ENCODE measurements around the gene AK4.

The AK4 gene

DNA sequence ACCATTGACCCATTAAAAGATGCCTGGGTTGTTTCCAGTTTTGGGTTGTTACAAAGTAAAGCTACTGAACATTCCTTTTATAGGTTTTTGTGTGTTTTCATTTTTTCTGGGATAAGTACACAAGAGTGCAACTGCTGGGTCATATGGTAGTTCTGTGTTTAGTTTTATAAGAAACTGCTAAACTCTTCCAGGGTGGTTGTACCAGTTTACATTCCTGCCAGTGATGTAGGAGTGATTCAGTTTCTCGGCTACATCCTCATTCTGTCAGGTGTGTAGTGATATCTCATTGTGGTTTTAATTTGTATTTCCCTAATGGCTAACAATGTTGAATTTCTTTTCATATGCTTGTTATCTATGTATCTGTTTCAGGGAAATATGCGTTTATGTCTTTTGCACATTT, 102.8 kb downstream of the AK4 start:
- no peak for DNase-seq (ENCODE audit: low read depth, low spot score)

DNA sequence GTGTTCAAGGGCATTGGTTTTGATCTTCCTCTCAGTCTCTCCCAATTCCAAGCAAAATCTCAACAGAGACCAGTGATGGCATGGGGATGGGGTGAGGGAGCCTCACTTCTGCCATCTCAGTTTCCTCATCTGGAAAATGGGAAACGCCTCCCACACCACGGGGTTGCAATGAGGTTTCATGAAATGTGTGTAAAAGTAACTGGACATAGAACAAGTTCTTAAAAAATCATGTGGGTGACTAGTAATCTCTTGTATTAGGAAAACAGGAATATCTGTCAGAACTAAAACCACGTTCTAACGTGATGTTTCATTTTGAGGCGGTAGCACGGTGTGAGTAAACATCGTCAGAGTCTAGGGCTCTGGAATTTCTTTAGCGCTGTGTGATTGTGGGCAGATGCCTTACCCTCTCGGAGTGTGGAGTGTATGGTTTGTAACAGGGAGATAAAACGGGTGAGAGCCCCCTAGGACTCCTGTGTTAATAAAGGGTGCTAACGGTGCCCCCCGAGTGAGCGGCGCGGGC, 105.9 kb downstream of the AK4 start:
- DNase-seq (ENCODE audit: low read depth, low spot score): no peak

DNA sequence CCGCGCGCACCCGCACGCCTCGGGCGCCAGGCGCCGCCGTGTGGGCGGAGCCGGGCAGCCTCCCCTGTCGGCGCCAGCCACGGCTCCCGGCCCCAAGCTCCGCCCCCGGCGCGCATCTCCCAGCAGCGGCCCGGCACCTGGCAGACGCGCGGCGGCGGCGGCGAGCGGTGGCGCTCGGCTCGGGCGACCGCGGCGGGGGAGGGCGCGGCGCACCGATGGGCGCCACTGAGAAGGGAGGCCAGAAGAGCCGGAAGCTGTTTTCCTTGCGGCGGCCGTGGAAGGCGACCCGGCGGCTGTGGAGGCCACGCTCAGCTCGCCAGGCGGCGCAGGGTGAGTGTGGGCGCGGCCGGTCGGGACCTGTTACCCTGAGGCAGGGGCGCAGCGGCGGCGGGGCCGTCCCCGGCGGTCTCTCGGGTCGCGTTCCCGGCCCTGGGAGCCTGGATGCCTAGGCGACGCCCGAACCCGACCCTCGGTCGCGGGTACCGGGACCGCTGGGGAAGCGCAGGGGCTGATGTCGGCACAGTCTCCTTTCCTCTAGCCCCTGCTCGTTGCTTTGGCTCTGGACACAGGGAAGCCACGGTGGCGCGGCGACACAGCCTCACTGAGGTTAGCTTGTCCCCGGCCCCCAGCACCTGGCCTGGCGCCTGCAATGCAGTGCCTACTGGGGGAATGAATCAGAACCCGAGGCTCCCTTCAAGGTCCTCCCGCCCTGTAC, 106.5 kb downstream of the AK4 start:
- DNase-seq (ENCODE audit: low read depth, low spot score): no peak

DNA sequence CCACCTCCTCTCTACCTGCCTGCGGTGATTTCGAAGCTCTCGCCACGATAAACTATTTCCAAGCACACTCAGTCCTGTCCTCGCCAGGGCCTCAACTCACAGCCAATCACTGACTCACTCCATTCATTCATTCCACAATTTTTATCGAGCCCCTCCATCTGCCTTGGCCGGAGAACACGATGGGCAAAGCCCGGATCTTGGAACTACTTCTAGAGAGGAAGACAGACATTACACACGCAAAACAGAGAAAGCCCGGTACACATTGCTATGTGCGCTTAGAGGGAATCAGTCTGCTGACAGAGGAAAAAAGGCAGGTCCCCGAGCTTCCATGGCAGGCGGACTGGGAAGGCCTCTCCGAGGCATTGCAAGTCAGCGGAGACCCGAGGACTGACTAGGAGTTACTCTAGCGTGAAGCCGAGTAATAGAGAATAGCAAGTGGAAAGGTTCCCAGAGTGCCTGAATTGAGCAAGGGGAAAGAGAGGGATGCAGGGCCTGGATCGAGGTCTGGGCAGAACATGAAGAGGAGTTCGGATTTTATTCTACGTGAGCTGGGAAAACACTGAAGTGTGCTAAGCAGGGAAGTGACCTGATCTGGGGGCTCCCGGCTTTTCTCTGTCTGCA, 107.1 kb downstream of the AK4 start:
- no peak for DNase-seq (ENCODE audit: low read depth, low spot score)

DNA sequence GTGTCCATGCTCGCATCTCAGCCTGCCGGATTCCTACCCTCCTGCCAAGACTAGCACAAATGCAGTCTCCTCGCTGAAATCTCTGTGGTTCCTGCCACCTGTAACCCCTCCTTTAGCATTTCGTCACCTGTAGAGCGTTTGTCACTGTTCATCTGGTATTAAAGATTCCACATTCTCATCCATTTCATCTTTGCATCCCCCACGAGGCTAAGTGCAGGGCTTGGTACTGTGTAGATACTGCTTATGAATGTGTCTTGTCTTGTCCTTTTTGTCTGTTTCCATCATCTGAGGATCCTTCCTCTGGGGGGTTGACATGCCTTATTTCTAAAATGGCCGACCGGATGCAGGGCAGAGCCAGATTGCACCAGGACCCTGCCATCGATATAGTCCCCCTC, 107.7 kb downstream of the AK4 start:
- DNase-seq (ENCODE audit: low read depth, low spot score): no peak

DNA sequence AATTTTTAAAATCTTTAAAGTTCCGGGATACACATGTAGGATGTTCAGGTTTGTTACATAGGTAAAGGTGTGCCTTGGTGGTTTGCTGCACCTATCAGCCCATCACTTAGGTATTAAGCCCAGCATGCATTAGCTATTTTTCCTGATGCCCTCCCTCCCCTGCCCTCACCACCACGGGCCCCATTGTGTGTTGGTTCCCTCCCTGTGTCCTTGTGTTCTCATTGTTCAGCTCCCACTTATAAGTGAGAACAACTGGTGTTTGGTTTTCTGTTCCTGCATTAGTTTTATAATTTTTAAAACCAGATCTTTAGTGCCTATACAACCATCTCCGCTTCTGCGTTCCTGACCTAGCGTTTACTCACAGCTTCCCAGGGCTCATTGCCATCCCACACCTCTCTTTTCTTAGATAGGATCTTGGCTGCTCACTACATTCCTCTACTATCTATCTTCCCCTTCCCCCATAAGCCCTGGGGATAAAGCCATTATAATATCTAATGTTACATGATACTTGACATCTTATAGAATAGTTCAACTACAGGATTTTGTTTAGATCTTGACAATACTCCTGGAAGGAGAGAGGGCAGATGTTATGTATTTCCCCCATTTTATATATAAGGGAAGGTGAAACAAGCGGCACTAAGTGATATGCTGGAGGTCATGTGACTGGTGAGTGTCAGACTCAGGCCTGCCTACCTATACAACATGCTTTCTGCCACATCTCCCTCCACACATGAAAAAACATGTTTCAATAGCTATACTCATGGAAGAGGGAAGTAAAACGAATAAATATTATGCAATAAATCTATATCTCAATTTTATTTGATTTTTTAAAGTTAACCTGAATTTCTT, 109.1 kb downstream of the AK4 start:
- DNase-seq (ENCODE audit: low read depth, low spot score): no peak

DNA sequence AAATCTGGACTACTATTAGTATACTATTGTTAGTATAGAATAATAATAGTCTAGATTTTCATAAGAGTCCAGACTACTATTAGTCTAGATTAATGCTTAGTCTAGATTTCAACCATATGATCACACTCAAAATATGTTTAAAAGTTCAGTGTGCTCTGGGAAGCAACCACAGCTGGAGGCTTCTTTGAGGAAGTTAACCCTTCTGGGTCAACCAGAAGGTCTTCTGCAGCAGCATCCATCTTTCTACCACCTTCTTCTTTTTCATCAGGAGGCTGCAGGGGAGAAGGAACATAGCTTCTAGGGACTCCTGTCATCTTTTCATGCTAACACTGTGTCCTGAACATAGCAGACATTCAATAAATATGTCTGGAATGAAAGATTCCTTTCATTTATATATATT, 110.1 kb downstream of the AK4 start:
- no peak for DNase-seq (ENCODE audit: low read depth, low spot score)

DNA sequence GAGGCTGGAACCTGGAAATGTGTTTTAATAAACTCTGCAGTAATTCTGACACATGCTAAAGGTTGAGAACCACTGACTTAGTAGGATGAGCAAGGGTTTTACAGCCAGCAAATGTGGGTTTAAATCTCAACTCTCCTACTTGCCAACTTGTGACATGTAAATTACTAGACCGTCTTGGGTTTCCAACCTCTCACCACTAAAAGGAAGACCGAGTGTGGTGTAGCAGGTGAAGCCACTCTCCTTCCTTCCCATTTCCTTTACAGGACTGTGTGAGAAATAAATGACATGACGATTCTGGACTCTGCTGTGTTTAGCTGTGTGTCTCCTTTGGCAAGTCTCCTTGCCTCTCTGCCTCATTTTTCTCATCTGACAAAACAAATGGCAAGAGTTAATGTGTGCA, 111.8 kb downstream of the AK4 start:
- DNase-seq (ENCODE audit: low read depth, low spot score): no peak

DNA sequence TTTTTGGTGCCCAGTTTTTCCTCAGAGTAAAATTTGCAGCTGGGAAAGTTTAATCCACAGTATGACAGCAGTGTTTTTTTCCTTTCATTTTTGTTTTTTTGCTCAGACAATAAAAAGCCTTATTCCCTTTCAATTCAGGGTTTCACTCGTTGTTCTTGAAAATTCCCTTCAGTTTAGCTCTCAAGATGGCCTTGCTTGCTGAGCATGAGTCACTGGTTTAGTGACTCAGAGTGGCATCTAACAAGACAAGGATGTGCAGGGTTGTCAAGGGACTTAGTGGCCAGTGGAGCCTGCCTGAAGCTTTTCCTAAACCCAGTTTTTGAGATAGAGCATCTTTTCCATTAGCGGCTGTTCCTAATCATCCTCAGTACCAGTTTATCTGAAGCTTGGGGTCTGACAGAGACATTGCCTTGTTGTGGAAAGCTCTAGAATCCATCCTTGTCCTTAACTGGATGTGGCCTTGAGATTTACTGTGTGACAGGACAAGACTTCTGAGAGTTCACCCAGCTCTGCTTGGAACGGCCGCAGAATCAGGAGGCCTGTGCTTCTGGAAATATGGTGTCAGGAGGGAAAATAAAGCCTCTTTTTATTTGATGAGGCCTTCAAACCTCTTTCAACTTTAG, 113.0 kb downstream of the AK4 start:
- DNase-seq (ENCODE audit: low read depth, low spot score): no peak

DNA sequence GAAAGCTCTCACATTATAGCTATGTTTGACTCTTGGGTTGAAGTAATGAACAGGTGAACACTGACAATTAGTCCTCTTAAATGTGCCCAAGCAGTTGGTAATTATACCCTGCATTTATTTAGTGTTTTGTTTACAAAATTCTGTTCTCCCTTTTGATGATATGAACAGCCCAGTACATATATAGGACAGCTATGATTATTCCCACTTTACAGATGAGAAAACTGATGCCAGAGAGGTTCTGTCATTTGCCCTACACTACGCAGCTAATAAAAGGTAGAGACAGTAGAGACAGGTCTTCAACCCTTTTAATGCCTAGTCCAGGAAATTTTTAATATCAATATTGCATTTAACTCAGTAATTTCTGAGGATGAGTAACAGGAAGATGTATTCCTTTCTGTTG, 115.3 kb downstream of the AK4 start:
- DNase-seq (ENCODE audit: low read depth, low spot score): no peak

DNA sequence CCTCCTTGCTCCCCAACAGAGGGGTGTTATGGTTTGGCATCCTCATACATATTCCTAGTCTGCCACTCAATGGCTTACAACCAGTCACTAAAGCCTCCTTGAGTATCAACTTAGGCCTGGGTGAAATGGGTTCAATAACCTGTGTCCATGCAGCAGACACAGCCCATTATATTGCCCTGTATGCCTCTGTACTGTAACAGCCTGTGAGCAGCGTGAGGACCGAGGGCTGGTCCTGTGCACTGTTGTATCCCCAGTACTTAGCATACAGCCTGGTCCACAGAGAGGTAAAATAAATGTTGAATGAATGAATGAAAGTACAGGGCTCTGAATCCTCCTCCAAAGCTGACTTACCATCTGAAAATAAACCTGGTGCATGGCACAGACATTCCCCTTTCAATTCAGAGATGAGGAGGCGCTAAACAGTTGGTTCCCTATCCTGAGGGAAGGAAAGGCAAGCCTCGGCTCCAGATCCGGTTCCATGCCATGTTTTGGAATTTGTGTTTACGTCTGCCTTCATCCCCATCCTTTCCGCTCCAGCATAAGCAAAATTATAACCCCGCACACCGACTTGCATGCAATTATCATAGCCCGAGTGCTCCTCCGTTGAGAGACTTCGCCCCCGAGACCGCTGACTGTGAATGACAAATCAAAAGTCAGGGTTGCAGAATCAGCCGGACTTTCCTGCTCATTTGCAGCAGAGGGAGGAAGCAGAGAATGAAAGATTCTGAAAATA, 116.4 kb downstream of the AK4 start:
- no peak for DNase-seq (ENCODE audit: low read depth, low spot score)

DNA sequence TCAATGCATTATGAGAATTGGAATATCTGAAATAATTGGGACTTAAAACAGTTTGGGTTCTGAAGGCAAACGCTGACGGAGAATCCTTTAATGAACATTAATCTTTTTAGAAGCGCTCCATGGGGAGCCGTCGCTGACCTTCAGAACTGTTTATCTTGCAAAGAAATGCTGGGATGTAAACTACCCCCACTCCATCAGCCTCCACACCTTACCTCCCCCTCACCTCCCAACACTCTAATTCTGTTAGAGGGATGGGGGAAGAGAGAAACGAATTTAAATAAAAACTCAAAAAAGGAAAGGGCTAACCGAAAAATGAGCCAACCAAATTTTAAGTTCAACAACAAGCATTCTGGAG, 117.3 kb downstream of the AK4 start:
- no peak for DNase-seq (ENCODE audit: low read depth, low spot score)

DNA sequence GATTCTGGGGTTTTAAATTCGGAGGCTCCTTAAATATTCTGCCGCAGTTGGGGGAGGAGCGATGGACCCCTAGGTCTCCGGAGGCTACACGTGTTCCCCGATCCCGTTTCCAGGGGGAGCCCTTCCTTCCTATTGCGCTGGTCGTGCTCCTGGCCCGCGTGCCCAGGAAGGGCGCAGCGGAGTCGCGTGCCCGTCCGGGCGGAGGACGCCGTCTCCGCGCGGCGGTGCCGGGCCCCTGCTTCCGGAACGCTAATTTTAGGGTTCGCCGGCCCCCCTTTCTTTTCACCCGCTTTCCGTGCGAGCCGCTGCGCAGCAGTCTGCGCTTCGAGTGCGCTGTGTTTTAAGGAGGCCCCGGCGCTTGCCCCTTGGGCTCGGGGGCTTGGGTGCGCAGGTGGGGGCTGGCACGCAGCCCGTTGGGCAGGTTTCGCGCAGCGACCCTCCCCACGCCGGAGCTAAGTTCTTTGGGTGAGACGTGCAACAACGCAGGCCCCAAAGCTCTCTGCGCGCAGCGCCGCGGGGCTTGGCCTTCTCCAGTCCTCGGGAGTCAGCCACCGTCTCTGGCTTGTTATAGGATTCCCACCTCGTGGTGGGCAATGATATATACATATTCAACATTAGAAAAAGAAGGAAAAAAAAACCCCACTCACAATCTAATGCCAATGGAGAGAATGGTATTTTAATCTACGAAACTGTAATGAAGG, 117.8 kb downstream of the AK4 start:
- no peak for DNase-seq (ENCODE audit: low read depth, low spot score)

DNA sequence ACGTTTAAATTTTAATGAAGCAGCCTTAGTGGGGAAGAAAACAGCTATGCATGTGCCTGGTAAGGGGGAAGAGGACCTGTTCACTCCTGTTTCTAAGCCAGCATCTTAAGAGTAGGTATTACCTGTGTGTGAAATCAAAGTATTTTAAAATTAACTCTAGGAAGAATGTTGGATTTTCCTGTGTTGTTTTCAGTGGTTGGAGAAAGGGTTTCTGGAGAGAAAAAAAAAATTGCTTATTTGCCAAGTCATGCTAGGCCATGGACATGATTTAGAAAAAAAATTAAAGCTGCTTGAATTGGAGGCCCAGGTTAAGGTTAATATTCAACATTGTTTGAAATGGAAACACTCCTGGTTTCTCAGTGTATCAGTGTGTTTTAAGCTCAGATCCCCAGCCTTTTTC, 118.5 kb downstream of the AK4 start:
- DNase-seq (ENCODE audit: low read depth, low spot score): no peak

DNA sequence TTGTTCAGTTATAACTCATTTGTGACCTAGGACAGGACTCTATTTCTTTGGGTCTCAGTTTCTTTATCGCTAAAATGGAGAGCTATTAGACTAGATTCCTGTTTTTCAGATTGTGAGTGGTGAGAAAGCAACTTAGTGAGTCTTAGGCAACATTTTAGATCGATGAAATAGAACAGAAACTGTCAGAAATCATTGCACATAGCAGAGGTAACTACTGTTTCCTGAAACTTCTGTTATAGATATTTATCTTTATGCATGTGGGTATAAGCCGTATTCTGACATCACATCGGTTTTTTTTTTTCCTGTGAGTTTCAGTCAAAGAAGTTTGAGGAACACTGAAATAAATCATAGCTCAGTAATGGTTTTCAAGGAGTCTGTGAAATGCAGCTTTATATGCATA, 119.3 kb downstream of the AK4 start:
- no peak for DNase-seq (ENCODE audit: low read depth, low spot score)

DNA sequence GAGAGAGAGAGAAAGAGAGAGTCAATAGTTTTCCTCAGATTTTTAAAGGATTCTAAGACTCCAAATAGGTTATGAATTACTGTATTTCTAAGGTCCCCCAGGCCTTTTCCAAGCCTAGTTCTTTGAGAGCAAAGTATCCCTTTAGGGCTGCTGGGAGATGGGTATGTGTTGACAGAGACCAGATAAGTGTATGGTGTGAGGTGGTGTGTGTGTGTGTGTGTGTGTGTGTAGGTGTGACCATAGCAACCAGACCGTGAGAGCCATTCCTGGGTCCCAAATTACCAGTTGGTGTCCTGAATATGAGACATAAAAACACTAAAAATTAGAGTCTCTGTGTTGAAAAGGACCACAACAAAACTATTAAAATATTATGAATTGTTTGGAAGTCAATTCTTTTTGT, 119.7 kb downstream of the AK4 start:
- DNase-seq (ENCODE audit: low read depth, low spot score): no peak

DNA sequence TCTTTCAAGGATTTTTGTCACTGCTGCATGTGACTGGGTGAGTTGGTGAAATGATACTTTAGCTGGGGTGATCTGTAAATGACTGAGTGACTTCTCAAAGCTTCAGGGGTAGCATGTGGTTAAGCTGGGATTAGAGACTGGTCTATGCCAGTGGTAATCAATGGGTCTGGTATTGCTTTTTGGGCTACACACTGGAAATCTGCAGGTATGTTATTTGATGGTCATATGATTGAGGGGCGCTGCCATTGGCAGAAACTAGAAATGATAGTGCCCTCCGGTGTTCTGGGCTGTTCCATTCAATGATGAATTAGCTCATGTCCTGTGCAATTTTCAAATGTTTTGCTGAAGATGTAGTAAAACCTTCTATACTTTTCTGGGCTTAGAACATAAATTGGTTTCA, 121.6 kb downstream of the AK4 start:
- no peak for DNase-seq (ENCODE audit: low read depth, low spot score)

DNA sequence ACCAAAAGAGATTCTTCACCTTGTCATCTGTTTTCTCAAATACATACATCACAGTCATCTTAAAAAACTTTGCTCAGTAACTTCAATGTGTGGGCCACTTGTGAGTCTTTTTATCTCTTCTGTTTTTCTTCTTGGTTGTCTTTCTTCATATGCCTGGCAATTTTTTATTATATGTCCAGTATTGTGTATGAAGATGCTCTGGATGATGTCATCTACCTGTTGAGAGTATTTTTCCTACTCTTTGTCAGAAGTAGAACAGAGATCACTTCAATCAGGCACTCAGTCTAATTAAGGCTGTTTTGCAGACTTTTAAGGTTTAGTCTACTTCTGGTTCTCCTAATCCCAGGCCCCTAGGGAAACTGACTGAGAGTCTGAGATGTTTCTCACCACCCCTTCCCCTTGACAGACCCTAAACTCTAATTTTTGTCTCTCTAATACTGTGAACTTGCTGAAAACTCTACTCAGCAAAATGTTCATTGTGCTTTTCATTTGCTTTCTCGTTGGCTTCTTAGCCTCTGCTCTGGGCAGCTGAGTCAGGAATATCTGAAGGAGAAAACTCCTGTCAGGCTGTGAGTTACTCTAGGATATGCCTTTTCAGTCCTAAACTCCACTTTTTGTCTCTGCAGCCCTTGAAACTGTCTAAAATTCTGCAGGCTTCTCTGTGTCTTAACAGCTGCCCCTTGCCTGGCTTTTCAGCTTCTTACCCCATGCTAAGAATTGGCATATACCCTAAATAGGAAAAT, 128.4 kb downstream of the AK4 start:
- no peak for DNase-seq (ENCODE audit: low read depth, low spot score)

DNA sequence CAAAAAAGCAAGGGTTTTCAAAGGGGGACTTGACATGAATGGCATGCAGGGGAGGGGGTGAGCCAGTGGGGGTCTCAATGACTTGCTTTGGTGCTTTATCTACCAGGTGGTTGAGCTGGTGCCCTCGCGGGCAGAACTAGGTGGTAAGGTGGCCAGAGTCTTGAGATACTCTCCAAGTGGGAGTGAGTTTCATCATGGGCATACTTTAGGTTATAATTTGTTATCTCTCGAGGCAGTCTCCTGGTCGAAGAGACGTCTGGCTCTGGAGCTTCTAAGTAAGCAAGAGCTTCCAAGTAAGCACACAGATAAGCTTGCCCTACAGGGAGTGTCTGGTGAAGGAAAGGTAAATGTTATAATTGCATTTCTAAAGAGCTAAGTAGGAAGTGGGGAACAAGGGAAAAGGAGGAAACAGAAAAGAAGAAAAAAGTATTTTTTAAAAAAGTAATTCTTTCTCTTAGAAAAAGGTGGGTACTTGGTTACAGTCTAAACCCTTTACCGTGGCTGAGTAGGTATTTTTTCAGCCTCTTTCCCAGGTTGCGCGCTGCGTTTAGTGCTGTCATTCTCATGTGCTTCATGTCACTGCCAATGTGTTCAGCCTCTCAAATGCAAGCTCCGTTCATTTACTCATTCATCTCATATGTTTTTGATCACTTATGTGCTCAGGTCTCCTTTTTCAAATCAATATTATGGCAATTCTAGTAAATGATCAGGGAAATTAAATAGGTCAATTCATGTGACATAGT, 129.8 kb downstream of the AK4 start:
- DNase-seq (ENCODE audit: low read depth, low spot score): no peak

Measured in smooth muscle cell of the brain vasculature (primary cell).